Measurements from ENCODE around the gene DHRS12.

DHRS12 gene

GRCh38 chr13:51738226-51738905 lies 65.6 kb downstream of the DHRS12 start:
- H3K4me3 ChIP-seq: no peak overlapping the region
- in situ Hi-C loops (cut with MboI; ENCODE audit: low sequenced_read_pairs): no loop called here
- no peaks in the 10 kb centered on the region for H3K4me1 ChIP-seq
- no peaks in the 10 kb centered on the region for H3K27me3 ChIP-seq (ENCODE audit: low read depth)
- 0 out of 2 replicates have a peak, but pooled peaks cover 2% of the 10 kb centered on the region for H3K36me3 ChIP-seq (replicated peaks)
- no peaks in the 10 kb centered on the region for H3K9me3 ChIP-seq
- no peak for DNase-seq (ENCODE audit: low spot score in 2 of 2)

GRCh38 chr13:51737609-51738008 lies 66.4 kb downstream of the DHRS12 start:
- Histone ChIP-seq H3K9me3 (no peaks in the 10 kb centered on the region), H3K27me3 (ENCODE audit: low read depth) (no peaks in the 10 kb centered on the region), H3K36me3 (replicated peaks) (0 out of 2 replicates have a peak, but pooled peaks cover 2% of the 10 kb centered on the region), H3K4me1 (no peaks in the 10 kb centered on the region), H3K4me3 (no peak overlapping the region)
- in situ Hi-C loops (cut with MboI; ENCODE audit: low sequenced_read_pairs): no loop called here
- DNase-seq (ENCODE audit: low spot score in 2 of 2): no peak

DNA sequence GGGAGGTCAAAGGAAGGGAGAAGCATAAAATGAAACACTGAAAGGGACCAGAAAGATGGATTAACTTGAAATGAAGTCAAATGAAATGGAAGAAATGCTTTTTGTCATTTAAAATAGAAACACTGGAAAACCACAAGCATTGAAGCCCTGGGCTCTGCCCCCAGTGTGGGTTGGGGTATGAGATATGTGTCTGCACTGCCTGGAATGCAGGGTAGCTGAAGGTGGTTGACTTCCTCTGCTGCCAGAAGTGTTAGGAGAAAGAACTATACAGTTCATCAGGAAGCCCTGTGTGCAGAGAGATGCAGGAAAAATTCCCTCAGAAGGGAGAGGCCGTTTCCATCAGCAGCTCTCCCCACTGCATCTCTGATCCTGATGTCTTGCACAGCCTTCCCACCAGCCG lies 69.2 kb downstream of the DHRS12 start:
- no peak for DNase-seq (ENCODE audit: low spot score in 2 of 2)
- in situ Hi-C loops (cut with MboI; ENCODE audit: low sequenced_read_pairs): no loop called here
- Histone ChIP-seq H3K27me3 (ENCODE audit: low read depth) (no peaks in the 10 kb centered on the region), H3K36me3 (replicated peaks) (0 out of 2 replicates have a peak, but pooled peaks cover 2% of the 10 kb centered on the region), H3K9me3 (no peaks in the 10 kb centered on the region), H3K4me1 (peaks cover 7% of the 10 kb centered on the region), H3K4me3 (no peak overlapping the region)

DNA sequence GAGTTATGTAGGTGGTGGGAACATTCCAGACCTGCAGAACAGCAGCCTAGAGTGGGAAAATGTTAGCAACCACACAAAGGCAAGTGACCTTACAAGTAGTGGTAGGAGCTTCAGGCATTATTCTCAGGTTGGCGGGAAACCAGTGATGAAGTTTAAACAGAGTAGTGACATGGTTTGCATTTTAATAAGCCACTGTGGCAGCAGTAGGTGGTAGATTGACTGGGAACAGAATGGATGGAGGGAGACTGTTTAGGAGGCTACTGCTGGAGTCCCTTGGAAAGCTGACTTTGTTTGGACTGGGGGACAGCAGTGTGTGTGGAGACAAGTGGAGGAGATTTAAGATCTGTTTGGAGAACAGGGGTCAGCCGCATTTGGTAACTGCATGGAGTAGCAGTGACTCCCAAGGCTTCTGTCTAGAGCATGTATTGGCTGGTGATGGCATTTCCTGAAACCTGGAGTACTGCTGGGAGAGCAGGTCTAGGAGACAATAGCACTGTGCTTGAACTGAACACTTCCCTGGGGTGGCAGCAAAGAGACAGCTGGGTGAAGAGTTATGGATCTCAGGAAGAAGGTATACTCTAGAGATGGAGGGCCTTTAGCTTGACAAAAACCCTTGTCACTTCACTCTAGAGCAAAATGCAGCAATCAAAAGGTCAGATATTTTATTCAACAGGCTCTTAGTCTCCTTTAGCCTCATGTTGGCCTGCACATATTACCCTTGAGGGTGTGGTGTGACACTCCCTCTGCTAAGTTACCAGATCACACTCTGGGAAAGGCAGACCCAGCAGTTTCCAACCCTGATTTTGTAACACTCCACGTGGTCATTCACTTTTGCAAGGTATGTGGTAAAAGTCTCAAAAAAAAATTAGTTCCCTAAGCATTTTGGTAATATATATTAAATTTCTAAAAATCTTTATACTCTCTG lies 70.3 kb downstream of the DHRS12 start:
- in situ Hi-C loops (cut with MboI; ENCODE audit: low sequenced_read_pairs): no loop called here
- H3K4me3 ChIP-seq: no peak overlapping the region
- no peak for DNase-seq (ENCODE audit: low spot score in 2 of 2)

GRCh38 chr13:51731759-51732158 lies 72.2 kb downstream of the DHRS12 start:
- peaks cover 13% of the 10 kb centered on the region for H3K4me1 ChIP-seq
- no peaks in the 10 kb centered on the region for H3K36me3 ChIP-seq (replicated peaks)
- in situ Hi-C loops (cut with MboI; ENCODE audit: low sequenced_read_pairs): no loop called here

More for the DNA sequence above, 70.3 kb downstream of the DHRS12 start:
- H3K9me3 ChIP-seq: no peaks in the 10 kb centered on the region
- H3K36me3 ChIP-seq (replicated peaks): no peaks in the 10 kb centered on the region
- H3K27me3 ChIP-seq (ENCODE audit: low read depth): no peaks in the 10 kb centered on the region
- peaks cover 13% of the 10 kb centered on the region for H3K4me1 ChIP-seq

GRCh38 chr13:51730927-51731326 lies 73.0 kb downstream of the DHRS12 start:
- peaks cover 13% of the 10 kb centered on the region for H3K4me1 ChIP-seq
- no peaks in the 10 kb centered on the region for H3K36me3 ChIP-seq (replicated peaks)
- H3K4me3 ChIP-seq: no peak overlapping the region
- DNase-seq (ENCODE audit: low spot score in 2 of 2): no peak
- H3K9me3 ChIP-seq: no peaks in the 10 kb centered on the region
- no peaks in the 10 kb centered on the region for H3K27me3 ChIP-seq (ENCODE audit: low read depth)
- in situ Hi-C loops (cut with MboI; ENCODE audit: low sequenced_read_pairs): no loop called here

More at GRCh38 chr13:51731759-51732158, 72.2 kb downstream of the DHRS12 start:
- Histone ChIP-seq H3K27me3 (ENCODE audit: low read depth) (no peaks in the 10 kb centered on the region), H3K9me3 (no peaks in the 10 kb centered on the region), H3K4me3 (no peak overlapping the region)
- DNase-seq (ENCODE audit: low spot score in 2 of 2): peak in 1 of 2 experiments; percentile 35

DNA sequence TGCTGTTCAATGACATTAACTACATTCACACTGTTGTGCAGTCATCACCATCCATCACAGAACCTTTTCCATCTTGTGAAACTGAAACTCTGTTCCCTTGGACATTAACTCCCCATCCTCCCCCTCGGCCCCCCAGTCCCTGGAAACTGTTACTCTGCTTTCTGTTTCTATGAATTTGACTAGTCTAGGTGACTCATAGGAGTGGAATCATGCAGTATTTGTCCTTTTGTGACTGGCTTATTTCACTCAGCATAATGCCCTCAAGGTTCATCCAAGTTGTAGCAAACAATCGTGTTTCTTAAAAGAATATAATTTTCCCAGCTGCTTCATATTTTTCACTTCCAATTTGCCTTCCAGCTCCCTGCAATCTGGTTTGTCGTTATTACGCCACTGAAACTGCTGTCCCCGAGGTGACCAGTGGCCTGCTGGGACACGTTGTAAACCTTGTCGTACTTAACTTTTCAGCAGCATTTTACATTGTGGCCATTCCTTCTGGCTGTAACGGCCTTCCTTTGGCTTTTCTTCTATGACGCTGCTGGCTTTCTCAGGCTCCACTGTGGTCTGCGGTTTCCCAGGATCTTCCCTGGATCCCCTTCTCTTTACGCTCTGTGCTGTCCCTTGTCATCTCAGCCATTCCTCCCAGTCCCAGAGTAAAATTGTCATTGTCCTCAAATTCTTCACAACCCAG lies 74.0 kb downstream of the DHRS12 start:
- in situ Hi-C loops (cut with MboI; ENCODE audit: low sequenced_read_pairs): no loop called here
- Histone ChIP-seq H3K9me3 (no peaks in the 10 kb centered on the region; the same call in 1 of the 2 replicates), H3K27me3 (ENCODE audit: low read depth) (no peaks in the 10 kb centered on the region), H3K4me3 (no peak overlapping the region), H3K36me3 (replicated peaks) (no peaks in the 10 kb centered on the region), H3K4me1 (peaks cover 13% of the 10 kb centered on the region)
- peak; percentile 39 to 44 for DNase-seq (ENCODE audit: low spot score in 2 of 2)

DNA sequence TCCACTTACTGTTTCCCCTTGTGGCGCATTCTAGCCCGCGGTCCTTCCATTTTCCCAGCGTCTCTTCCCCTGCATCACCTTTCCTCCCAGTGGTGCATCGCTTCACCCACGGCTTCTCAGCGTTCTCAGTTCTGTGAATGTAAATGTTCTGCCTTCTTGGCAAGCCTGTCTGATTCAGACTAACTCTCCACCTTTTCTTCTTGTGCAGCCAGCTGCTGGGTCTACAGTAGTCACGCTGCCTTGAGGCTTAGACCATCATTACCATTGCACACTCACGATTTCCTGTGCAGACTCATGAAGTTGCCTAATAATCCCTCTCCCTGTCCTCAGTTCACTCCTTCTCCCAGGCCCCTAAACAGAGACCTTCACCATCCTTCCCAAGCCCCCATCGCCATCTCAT lies 75.0 kb downstream of the DHRS12 start:
- H3K36me3 ChIP-seq (replicated peaks): no peaks in the 10 kb centered on the region
- in situ Hi-C loops (cut with MboI; ENCODE audit: low sequenced_read_pairs): no loop called here
- H3K4me1 ChIP-seq: peaks cover 13% of the 10 kb centered on the region

DNA sequence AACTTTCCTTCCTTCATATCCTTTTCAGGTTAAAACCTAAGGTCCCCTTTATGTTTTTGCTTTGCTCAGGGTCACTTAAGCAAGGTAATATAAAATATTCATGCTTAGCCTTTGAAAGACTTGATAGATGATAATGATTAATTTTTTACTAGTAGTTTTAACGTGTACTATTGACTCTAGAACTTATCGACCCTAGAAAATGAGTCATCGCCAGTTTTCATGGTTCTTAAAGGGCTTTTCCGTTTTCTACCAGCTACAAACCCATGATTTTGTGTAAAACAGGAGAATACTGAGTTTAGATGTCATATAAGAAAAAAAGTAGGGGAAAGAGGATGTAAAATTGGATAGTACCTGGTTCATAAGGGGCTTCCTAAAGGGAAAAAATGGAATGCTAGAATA lies 75.7 kb downstream of the DHRS12 start:
- in situ Hi-C loops (cut with MboI; ENCODE audit: low sequenced_read_pairs): no loop called here
- no peaks in the 10 kb centered on the region; the same call in 1 of the 2 replicates for H3K9me3 ChIP-seq
- no peak for DNase-seq (ENCODE audit: low spot score in 2 of 2)
- H3K36me3 ChIP-seq (replicated peaks): no peaks in the 10 kb centered on the region
- H3K4me3 ChIP-seq: no peak overlapping the region
- H3K27me3 ChIP-seq (ENCODE audit: low read depth): no peaks in the 10 kb centered on the region
- peaks cover 13% of the 10 kb centered on the region for H3K4me1 ChIP-seq

More for the DNA sequence above, 75.0 kb downstream of the DHRS12 start:
- DNase-seq (ENCODE audit: low spot score in 2 of 2): no peak
- no peak overlapping the region for H3K4me3 ChIP-seq
- no peaks in the 10 kb centered on the region for H3K27me3 ChIP-seq (ENCODE audit: low read depth)
- H3K9me3 ChIP-seq: no peaks in the 10 kb centered on the region; the same call in 1 of the 2 replicates

- no peaks in the 10 kb centered on the region; the same call in 1 of the 2 replicates for H3K9me3 ChIP-seq
- no peaks in the 10 kb centered on the region for H3K27me3 ChIP-seq (ENCODE audit: low read depth)
- DNase-seq (ENCODE audit: low spot score in 2 of 2): no peak
- H3K4me1 ChIP-seq: peaks cover 13% of the 10 kb centered on the region
- in situ Hi-C loops (cut with MboI; ENCODE audit: low sequenced_read_pairs): no loop called here
- no peak overlapping the region for H3K4me3 ChIP-seq
- no peaks in the 10 kb centered on the region for H3K36me3 ChIP-seq (replicated peaks)
These were observed 76.2 kb downstream of the DHRS12 start for GRCh38 chr13:51727634-51728274.

- in situ Hi-C loops (cut with MboI; ENCODE audit: low sequenced_read_pairs): no loop called here
- H3K4me3 ChIP-seq: no peak overlapping the region
- no peaks in the 10 kb centered on the region for H3K27me3 ChIP-seq (ENCODE audit: low read depth)
- no peak for DNase-seq (ENCODE audit: low spot score in 2 of 2)
- no peaks in the 10 kb centered on the region; the same call in 1 of the 2 replicates for H3K9me3 ChIP-seq
- H3K4me1 ChIP-seq: peaks cover 13% of the 10 kb centered on the region
- no peaks in the 10 kb centered on the region for H3K36me3 ChIP-seq (replicated peaks)
These were observed 77.3 kb downstream of the DHRS12 start for GRCh38 chr13:51726446-51727193.

DNA sequence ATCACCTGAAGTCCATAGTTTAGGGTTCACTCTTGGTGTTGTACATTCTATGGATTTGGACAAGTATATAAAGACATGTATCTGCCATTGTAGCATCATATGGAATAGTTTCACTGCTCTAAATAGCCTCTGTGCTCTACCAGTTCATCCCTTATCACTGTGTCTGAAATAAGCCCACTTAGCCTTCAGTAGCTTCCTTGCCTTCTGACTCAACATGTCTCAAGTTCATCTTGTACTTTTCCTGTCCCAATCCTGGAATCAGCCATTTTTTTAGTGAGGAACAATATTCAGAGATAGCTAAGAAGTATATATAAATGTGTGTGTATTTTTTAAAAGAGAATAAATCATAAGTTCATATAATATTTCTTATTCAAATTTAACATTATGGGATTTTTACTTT lies 79.2 kb downstream of the DHRS12 start:
- Histone ChIP-seq H3K36me3 (replicated peaks) (no peaks in the 10 kb centered on the region), H3K4me1 (peaks cover 12% of the 10 kb centered on the region)
- in situ Hi-C loops (cut with MboI; ENCODE audit: low sequenced_read_pairs): no loop called here

More for the DNA sequence above, 79.2 kb downstream of the DHRS12 start:
- Histone ChIP-seq H3K27me3 (ENCODE audit: low read depth) (no peaks in the 10 kb centered on the region), H3K9me3 (no peaks in the 10 kb centered on the region; the same call in 1 of the 2 replicates), H3K4me3 (no peak overlapping the region)
- no peak for DNase-seq (ENCODE audit: low spot score in 2 of 2)
